HepG2 (cell line): Measurements from ENCODE around the gene STAT5A. TPM values are rescaled to one million over a fixed set of nuclear protein-coding genes. Genes with fewer than 3 reads are reported as not detected.

Experiments used
- AGO1 ChIP-seq: fragments of 200-400 bp; formaldehyde crosslinking; IDR thresholded peaks from 2 replicates; pipeline ENCODE4 v1.6.1; 2017; ENCODE audit warnings: mild to moderate bottlenecking, low read depth, low read length, moderate library complexity; ENCODE audit not compliant: poor library complexity, severe bottlenecking
- ATM ChIP-seq: fragments of 450-650 bp; IDR thresholded peaks from 2 replicates; pipeline ENCODE4 v1.7.1; 2017; ENCODE audit warnings: mild to moderate bottlenecking, borderline replicate concordance
- DZIP1 ChIP-seq: sonication (generic); formaldehyde crosslinking; IDR thresholded peaks from 2 replicates; pipeline ENCODE4 v1.5.0; 2020; ENCODE audit warnings: mild to moderate bottlenecking, missing genetic modification reagents
- HDAC1 ChIP-seq: sonication (generic); formaldehyde crosslinking; IDR thresholded peaks from 2 replicates; pipeline ENCODE4 v1.5.1; 2020; ENCODE audit warnings: mild to moderate bottlenecking, missing genetic modification reagents
- KDM2A ChIP-seq: sonication (generic); formaldehyde crosslinking; IDR thresholded peaks from 2 replicates; pipeline ENCODE4 v1.4.0; 2020; ENCODE audit warnings: low read depth, missing genetic modification reagents, borderline replicate concordance
- NCOA2 ChIP-seq: sonication (generic); formaldehyde crosslinking; IDR thresholded peaks from 2 replicates; pipeline ENCODE4 v1.8.0; 2022; ENCODE audit warnings: inconsistent platforms
- NKX3-1 ChIP-seq: sonication (generic); formaldehyde crosslinking; IDR thresholded peaks from 2 replicates; pipeline ENCODE4 v1.5.0; 2020; ENCODE audit warnings: missing genetic modification reagents
- SP4 ChIP-seq: sonication (generic); formaldehyde crosslinking; IDR thresholded peaks from 2 replicates; pipeline ENCODE4 v1.8.1; 2023; ENCODE audit warnings: mild to moderate bottlenecking, missing genetic modification reagents
- TCF7L2 ChIP-seq: IDR thresholded peaks from 2 replicates; pipeline ENCODE4 v1.6.1; 2011; ENCODE audit warnings: mild to moderate bottlenecking, low read depth, low read length, moderate library complexity
- TFDP1 ChIP-seq: IDR thresholded peaks from 2 replicates; pipeline ENCODE4 v1.6.1; 2016; ENCODE audit warnings: missing compliant biosample characterization, missing genetic modification reagents, borderline replicate concordance
- TSC22D2 ChIP-seq: sonication (generic); formaldehyde crosslinking; IDR thresholded peaks from 2 replicates; pipeline ENCODE4 v1.5.1; 2020; ENCODE audit warnings: missing genetic modification reagents, mild to moderate bottlenecking, borderline replicate concordance
- WIZ ChIP-seq: sonication (generic); formaldehyde crosslinking; IDR thresholded peaks from 2 replicates; pipeline ENCODE4 v1.5.1; 2020; ENCODE audit warnings: mild to moderate bottlenecking, missing genetic modification reagents
- ZBTB37 ChIP-seq: sonication (generic); formaldehyde crosslinking; IDR thresholded peaks from 2 replicates; pipeline ENCODE4 v1.4.0; 2020; ENCODE audit warnings: mild to moderate bottlenecking, missing genetic modification reagents
- ZBTB4 ChIP-seq: sonication (generic); formaldehyde crosslinking; IDR thresholded peaks from 2 replicates; pipeline ENCODE4 v1.4.0; 2020; ENCODE audit warnings: missing genetic modification reagents, mild to moderate bottlenecking, borderline replicate concordance
- ZNF670 ChIP-seq: sonication (generic); formaldehyde crosslinking; IDR thresholded peaks from 2 replicates; pipeline ENCODE4 v1.8.0; 2022; ENCODE audit warnings: mild to moderate bottlenecking, missing genetic modification reagents, borderline replicate concordance
- ZNF770 ChIP-seq: sonication (generic); formaldehyde crosslinking; IDR thresholded peaks from 2 replicates; pipeline ENCODE4 v1.5.0; 2020; ENCODE audit warnings: mild to moderate bottlenecking, missing genetic modification reagents
- polyA plus RNA-seq, 8 experiments: library from polyadenylated mRNA; depleted of rRNA in 3 of 8; stranded (reverse) in 7 of 8; unstranded in 1 of 8; fragments of >200 nt; fragmentation: Illumina TruSeq in 4 of 8; extraction: Trizol in 4 of 8; gene quantifications; 2 replicates each; pipeline versions ENCODE4 v1.2.1 to v1.2.3, GENCODE V29; 2011 to 2016; ENCODE audit warnings: low read depth in 4 of 8, missing spikeins in 1 of 8, mixed read lengths in 1 of 8; ENCODE audit not compliant: insufficient read depth in 1 of 8
- total RNA-seq, 5 experiments: library from RNA; depleted of rRNA; stranded (reverse); fragments of >200 nt; fragmentation: Illumina TruSeq; extraction: Trizol; gene quantifications; 2 replicates each; pipeline ENCODE4 v1.2.3, GENCODE V29; 2016; ENCODE audit warnings: low read depth in 1 of 5

STAT5A gene
- total and polyA plus RNA-seq, 2 of the 13 experiments (the other 11 are each of a cell fraction or from before 2014, with no cell fraction given) = 1.4 to 4.1 TPM

- TF ChIP-seq ZNF770 (CRISPR knock-in tag) = no peak
- no peak for TF ChIP-seq ATM
- TF ChIP-seq KDM2A (CRISPR knock-in tag) = peak; percentile 92
- TF ChIP-seq TFDP1 = peak; percentile 74; the same call in 1 of the 2 replicates
- TF ChIP-seq ZBTB37 (CRISPR knock-in tag) = peak; percentile 88
- peak; percentile 2 for TF ChIP-seq AGO1
- 0 out of 2 replicates have a peak, but pooled peaks have one; percentile 3 for TF ChIP-seq WIZ (CRISPR knock-in tag)
- no peak for TF ChIP-seq DZIP1 (CRISPR knock-in tag)
- TF ChIP-seq NCOA2 (CRISPR knock-in tag) = peak; percentile 69
- TF ChIP-seq HDAC1 (CRISPR knock-in tag) = peak; percentile 72
- TF ChIP-seq SP4 (CRISPR knock-in tag) = no peak; the same call in 1 of the 2 replicates
- 0 out of 2 replicates have a peak, but pooled peaks have one; percentile 21 for TF ChIP-seq TSC22D2 (CRISPR knock-in tag)
- TF ChIP-seq TCF7L2 = no peak
- TF ChIP-seq ZBTB4 (CRISPR knock-in tag) = no peak
- TF ChIP-seq ZNF670 = no peak
- no peak; the same call in 1 of the 2 replicates for TF ChIP-seq NKX3-1
These were observed 23.1 kb downstream of the STAT5A start (continued) for GRCh38 chr17:42311240-42312034.
